H1 (cell line): ENCODE data around the gene TFB2M. TPM values are rescaled to one million over a fixed set of nuclear protein-coding genes. Genes with fewer than 3 reads are reported as not detected.

Experiments
- CTCF ChIA-PET: fragments of 300-600 bp; sonication (Branson Sonifier 250); formaldehyde crosslinking; loops from one replicate; lab custom pipeline; 2021; ENCODE audit not compliant: partially characterized antibody; lab: Charles Lee
- POLR2A ChIA-PET: fragments of 300-600 bp; sonication (Branson Sonifier 250); formaldehyde crosslinking; loops from one replicate; lab custom pipeline; 2021; ENCODE audit warnings: inconsistent platforms; ENCODE audit not compliant: partially characterized antibody; lab: Charles Lee
- DNase-seq, 2 experiments: peaks; one replicate each; pipeline versions ENCODE4 v3.0.0 to v3.0.0-alpha.2; 2010 to 2022; ENCODE audit warnings: low spot score in 2 of 2, low read depth in 1 of 2, mixed read lengths in 1 of 2
- FAIRE-seq: peaks from 2 replicates; lab custom pipeline; 2011; peaks lifted over from hg19 to GRCh38; lab: Jason Lieb, UNC
- H2AFZ ChIP-seq: 2 replicates; pipeline ENCODE4 v1.8.1; 2012; ENCODE audit warnings: low read length, inconsistent platforms
- H2AK5ac ChIP-seq: 2 replicates; pipeline ENCODE4 v1.6.1; 2013; ENCODE audit warnings: low read depth, low read length
- H2BK120ac ChIP-seq: replicated peaks from 2 replicates; pipeline ENCODE3; 2013; ENCODE audit warnings: low read depth, low read length, inconsistent platforms
- H2BK12ac ChIP-seq: 2 replicates; pipeline ENCODE4 v1.6.1; 2013; ENCODE audit warnings: low read depth, low read length
- H2BK15ac ChIP-seq: 2 replicates; pipeline ENCODE4 v1.6.1; 2013; ENCODE audit warnings: low read length
- H2BK20ac ChIP-seq: 2 replicates; pipeline ENCODE4 v1.6.1; 2013; ENCODE audit warnings: low read length
- H2BK5ac ChIP-seq: 2 replicates; pipeline ENCODE4 v1.6.1; 2013; ENCODE audit warnings: low read depth, low read length
- H3K14ac ChIP-seq: 2 replicates; pipeline ENCODE4 v1.6.1; 2013; ENCODE audit warnings: inconsistent platforms; ENCODE audit not compliant: insufficient read length
- H3K18ac ChIP-seq: 2 replicates; pipeline ENCODE4 v1.6.1; 2013; ENCODE audit warnings: low read length; ENCODE audit errors: extremely low read depth
- H3K23ac ChIP-seq: 2 replicates; pipeline ENCODE4 v1.6.1; 2013; ENCODE audit warnings: inconsistent platforms; ENCODE audit not compliant: insufficient read length
- H3K23me2 ChIP-seq: 2 replicates; pipeline ENCODE4 v1.6.1; 2013; ENCODE audit warnings: low read depth, low read length
- H3K27ac ChIP-seq: 2 replicates; pipeline ENCODE4 v1.6.1; 2011; ENCODE audit warnings: low read depth, low read length, inconsistent platforms
- H3K27me3 ChIP-seq, 4 experiments: replicated peaks in 1 of 4; 1 replicate in 1 of 4; 2 replicates in 3 of 4; pipeline versions ENCODE4 v1.6.1 to v1.8.1; 2011 to 2013; ENCODE audit warnings: low read length in 3 of 4, mild to moderate bottlenecking in 3 of 4, inconsistent platforms in 2 of 4, mixed read lengths in 2 of 4, moderate library complexity in 1 of 4; ENCODE audit not compliant: control insufficient read depth in 3 of 4, insufficient read depth in 3 of 4; ENCODE audit errors: extremely low read depth in 1 of 4
- H3K36me3 ChIP-seq, 4 experiments: 2 replicates each; pipeline versions ENCODE4 v1.6.1 to v1.8.1; 2011 to 2013; ENCODE audit warnings: mild to moderate bottlenecking in 4 of 4, low read length in 3 of 4, moderate library complexity in 2 of 4, control low read depth in 1 of 4, inconsistent platforms in 1 of 4; ENCODE audit not compliant: insufficient read depth in 4 of 4, control insufficient read depth in 2 of 4
- H3K4ac ChIP-seq: replicated peaks from 2 replicates; pipeline ENCODE3; 2013; ENCODE audit warnings: low read length, low read depth, mixed read lengths, inconsistent platforms; ENCODE audit not compliant: insufficient read length
- H3K4me1 ChIP-seq, 4 experiments: replicated peaks in 1 of 4; 1 replicate in 1 of 4; 2 replicates in 3 of 4; pipeline versions ENCODE4 v1.6.1 to v1.8.1; 2011 to 2013; ENCODE audit warnings: low read length in 3 of 4, inconsistent platforms in 2 of 4, mixed read lengths in 1 of 4; ENCODE audit not compliant: insufficient read depth in 4 of 4, control insufficient read depth in 3 of 4
- H3K4me2 ChIP-seq, 2 experiments: 2 replicates each; pipeline versions ENCODE4 v1.6.1 to v1.8.1; 2011 to 2013; ENCODE audit warnings: low read depth in 2 of 2, low read length in 2 of 2, control low read depth in 1 of 2, inconsistent platforms in 1 of 2, mild to moderate bottlenecking in 1 of 2; ENCODE audit not compliant: insufficient read depth in 1 of 2
- H3K4me3 ChIP-seq, 4 experiments: fragments of 200-600, 300-600 bp in 1 of 4; sonication (generic), shearing (Covaris generic), sonication (Bioruptor Twin) in 1 of 4; 2 replicates each; pipeline versions ENCODE4 v1.5.1 to v1.8.1; 2011 to 2016; ENCODE audit warnings: low read length in 4 of 4, low read depth in 3 of 4, control low read depth in 2 of 4, inconsistent platforms in 2 of 4, mild to moderate bottlenecking in 2 of 4, mixed read lengths in 1 of 4, moderate library complexity in 1 of 4; ENCODE audit not compliant: insufficient read depth in 2 of 4; ENCODE audit errors: extremely low read depth in 1 of 4
- H3K56ac ChIP-seq: replicated peaks from 2 replicates; pipeline ENCODE3; 2013; ENCODE audit warnings: low read depth, mild to moderate bottlenecking, mixed read lengths, low read length, inconsistent platforms; ENCODE audit not compliant: insufficient read length
- H3K79me1 ChIP-seq: 2 replicates; pipeline ENCODE4 v1.6.1; 2013; ENCODE audit warnings: low read depth, low read length, control low read depth
- H3K79me2 ChIP-seq, 2 experiments: 2 replicates each; pipeline versions ENCODE4 v1.6.1 to v1.8.1; 2012 to 2013; ENCODE audit warnings: low read length in 2 of 2, mild to moderate bottlenecking in 2 of 2, inconsistent platforms in 1 of 2; ENCODE audit not compliant: insufficient read depth in 2 of 2, control insufficient read depth in 1 of 2
- H3K9ac ChIP-seq, 4 experiments: replicated peaks in 1 of 4; 1 replicate in 1 of 4; 2 replicates in 3 of 4; pipeline versions ENCODE4 v1.6.1 to v1.8.1; 2011 to 2013; ENCODE audit warnings: low read depth in 3 of 4, low read length in 3 of 4, control low read depth in 2 of 4, mild to moderate bottlenecking in 2 of 4, moderate library complexity in 2 of 4, inconsistent platforms in 1 of 4; ENCODE audit errors: extremely low read depth in 1 of 4
- H3K9me3 ChIP-seq, 2 experiments: 2 replicates each; pipeline versions ENCODE4 v1.6.1 to v1.8.1; 2012 to 2013; ENCODE audit warnings: mild to moderate bottlenecking in 2 of 2, moderate library complexity in 2 of 2, control low read depth in 1 of 2, inconsistent platforms in 1 of 2, low read depth in 1 of 2, low read length in 1 of 2, mixed read lengths in 1 of 2; ENCODE audit not compliant: insufficient read depth in 2 of 2
- H4K20me1 ChIP-seq, 2 experiments: replicated peaks in 1 of 2; 2 replicates each; pipeline versions ENCODE3 to v1.8.1; 2011 to 2013; ENCODE audit warnings: inconsistent platforms in 2 of 2, low read length in 2 of 2, mild to moderate bottlenecking in 1 of 2; ENCODE audit not compliant: insufficient read depth in 2 of 2, control insufficient read depth in 1 of 2
- H4K5ac ChIP-seq: 2 replicates; pipeline ENCODE4 v1.6.1; 2013; ENCODE audit warnings: low read length, low read depth, mixed read lengths, inconsistent platforms; ENCODE audit not compliant: insufficient read length
- H4K8ac ChIP-seq: 2 replicates; pipeline ENCODE4 v1.8.0; 2013; ENCODE audit warnings: mild to moderate bottlenecking, moderate library complexity, low read length, inconsistent platforms; ENCODE audit not compliant: insufficient read depth; ENCODE audit errors: extremely low read depth
- H4K91ac ChIP-seq: replicated peaks from 2 replicates; pipeline ENCODE3; 2013; ENCODE audit warnings: low read length, mixed read lengths, inconsistent platforms; ENCODE audit not compliant: insufficient read length
- BCL11A ChIP-seq, 2 experiments: IDR thresholded peaks; one replicate each; pipeline ENCODE4 v1.6.1; 2011; ENCODE audit warnings: low read depth in 2 of 2, low read length in 2 of 2, mild to moderate bottlenecking in 2 of 2
- CBX5 ChIP-seq: fragments of 300-800, 300-1000 bp; sonication (generic); IDR thresholded peaks from 2 replicates; pipeline ENCODE4 v1.7.1; 2016; ENCODE audit warnings: antibody characterized with exemption, low read length, low read depth
- CHD1 ChIP-seq: IDR thresholded peaks from 2 replicates; pipeline ENCODE4 v1.6.1; 2012; ENCODE audit warnings: low read depth, low read length, improper control_type of control experiment
- HDAC6 ChIP-seq: IDR thresholded peaks from one replicate; pipeline ENCODE4 v1.7.1; 2012; ENCODE audit warnings: low read depth, mild to moderate bottlenecking, inconsistent platforms, low read length, moderate library complexity
- RBBP5 ChIP-seq: IDR thresholded peaks from 2 replicates; pipeline ENCODE4 v1.7.1; 2012; ENCODE audit warnings: low read depth, mild to moderate bottlenecking, inconsistent platforms, low read length, moderate library complexity, borderline replicate concordance
- SRF ChIP-seq: IDR thresholded peaks from 2 replicates; pipeline ENCODE4 v1.6.1; 2011; ENCODE audit warnings: mild to moderate bottlenecking, low read depth, low read length, moderate library complexity
- TEAD4 ChIP-seq: IDR thresholded peaks from 2 replicates; pipeline ENCODE4 v1.6.1; 2012; ENCODE audit warnings: low read depth, low read length, inconsistent platforms, mixed read lengths
- YY1 ChIP-seq: IDR thresholded peaks from 2 replicates; pipeline ENCODE4 v1.6.1; 2011; ENCODE audit warnings: low read depth, mild to moderate bottlenecking, low read length
- WGBS, 2 experiments: shearing (Covaris generic) in 1 of 2; methylation state at CpG; one replicate each; pipeline versions ENCODE4 v1.1.6 to v1.1.7; 2013 to 2015; ENCODE audit warnings: low lambda C conversion rate in 2 of 2, mixed read lengths in 2 of 2, inconsistent platforms in 1 of 2, low coverage in 1 of 2, missing lambda C conversion rate in 1 of 2; ENCODE audit not compliant: insufficient replicate concordance in 2 of 2, insufficient coverage in 1 of 2, insufficient read length in 1 of 2; ENCODE audit errors: extremely low coverage in 1 of 2, missing lambda C conversion rate in 1 of 2; 5-methylcytosine and 5-hydroxymethylcytosine counted together
- polyA plus RNA-seq, 7 experiments: library from polyadenylated mRNA; depleted of rRNA in 3 of 7; stranded (reverse) in 5 of 7; unstranded in 2 of 7; fragments of >200 nt in 5 of 7; fragments of 200-250 nt in 2 of 7; gene quantifications; 1 replicate in 5 of 7; 2 replicates in 1 of 7; 4 replicates in 1 of 7; pipeline versions ENCODE4 v1.2.1 to v1.2.3, GENCODE V29; 2011 to 2013; ENCODE audit warnings: missing spikeins in 2 of 7, mixed read lengths in 2 of 7
- total RNA-seq: library from RNA; stranded (reverse); fragmentation: NEBNext Ultra II Directional; extraction: Animal tissue kit (Norgen Biotek cat#: 25700); gene quantifications from 2 replicates; pipeline ENCODE4 v1.2.1, GENCODE V29; 2021

TFB2M gene
- total and polyA plus RNA-seq, 2 of the 8 experiments (the other 6 are each of a cell fraction or from before 2014, with no cell fraction given), result 10.4 to 22.0 TPM

- Histone ChIP-seq H3K18ac (no peak overlapping the region), H2BK12ac (no peak overlapping the region), H4K20me1 (no peaks in the 10 kb centered on the region), H3K23me2 (no peaks in the 10 kb centered on the region), H2BK15ac (no peak overlapping the region), H4K91ac (no peak overlapping the region), H3K4ac (no peak overlapping the region), H4K5ac (no peak overlapping the region), H3K14ac (no peak overlapping the region), H2AK5ac (no peak overlapping the region), H2BK20ac (no peak overlapping the region), H3K36me3 (peaks cover 0 to 6% (median 0%) of the 10 kb centered on the region in 4 experiments; a peak in 2 of 8 replicates), H3K4me2 (no peak overlapping the region), H2BK5ac (no peak overlapping the region), H3K23ac (no peak overlapping the region), H3K27ac (no peak overlapping the region), H3K4me1 (no peaks in the 10 kb centered on the region), H2AFZ (no peak overlapping the region), H3K79me2 (peaks cover 0 to 11% of the 10 kb centered on the region in 2 experiments; a peak in 2 of 4 replicates), H3K4me3 (no peak overlapping the region), H2BK120ac (no peak overlapping the region), H3K9ac (no peak overlapping the region), H4K8ac (no peak overlapping the region), H3K56ac (no peak overlapping the region), H3K9me3 (no peaks in the 10 kb centered on the region; a peak in 1 of 4 replicates), H3K79me1 (no peaks in the 10 kb centered on the region; the same call in 1 of the 2 replicates), H3K27me3 (no peaks in the 10 kb centered on the region)
- 89% methylated on average over 2 of the region's 2 CpGs; no CpG with 5 or more reads in 1 of the 2 experiments for WGBS, 2 experiments
- ChIA-PET POLR2A (no interaction called here), CTCF (no interaction called here)
- no peak for FAIRE-seq
- DNase-seq, result no peak
- TF ChIP-seq RBBP5, result no peak
- no peak for TF ChIP-seq HDAC6
- TF ChIP-seq CBX5, result no peak
- TF ChIP-seq CHD1, result no peak
- TF ChIP-seq SRF, result no peak
- TF ChIP-seq BCL11A (IDR thresholded peaks at IDR 0.05; ENCODE audit: low read depth in 2 of 2, low read length in 2 of 2), result no peak
- TF ChIP-seq TEAD4, result no peak
- no peak for TF ChIP-seq YY1
These were observed 22.2 kb upstream of the TFB2M start for GRCh38 chr1:246588159-246588721.
